Lower lobe of right lung (tissue), 2 donors: ENCODE measurements around the gene SLC52A3. TPM values are rescaled to one million over a fixed set of nuclear protein-coding genes. Genes with fewer than 3 reads are reported as not detected.
A peak's percentile ranks its signal among the peaks of the same experiment; 100 is the strongest.

ENCODE experiments used
- ATAC-seq, 2 donors: fragments of 200-7000 bp; cut with Tn5 transposase; one replicate each; pipeline ENCODE4 v1.9.1; 2020 to 2022; ENCODE audit warnings: mild to moderate bottlenecking in 2 of 2, moderate library complexity in 2 of 2
- DNase-seq: peaks from one replicate; pipeline ENCODE4 v3.0.0-alpha.2; 2020
- H3K27ac ChIP-seq: fragments of 200-600 bp; one replicate; pipeline ENCODE4 v1.8.0; 2022
- H3K27me3 ChIP-seq: fragments of 200-600 bp; one replicate; pipeline ENCODE4 v1.8.0; 2022; ENCODE audit warnings: low read depth
- H3K36me3 ChIP-seq: fragments of 200-600 bp; one replicate; pipeline ENCODE4 v1.8.0; 2022; ENCODE audit warnings: mild to moderate bottlenecking
- H3K4me1 ChIP-seq: fragments of 200-600 bp; one replicate; pipeline ENCODE4 v1.8.0; 2022
- H3K4me3 ChIP-seq: fragments of 200-600 bp; one replicate; pipeline ENCODE4 v1.8.0; 2022; ENCODE audit warnings: mild to moderate bottlenecking
- H3K9me3 ChIP-seq: fragments of 200-600 bp; one replicate; pipeline ENCODE4 v1.8.0; 2022
- CTCF ChIP-seq: fragments of 200-600 bp; IDR thresholded peaks from one replicate; pipeline ENCODE4 v1.8.0; 2022; ENCODE audit warnings: antibody characterized with exemption, mild to moderate bottlenecking
- intact Hi-C: fragments of 100-400 bp; cut with DNase I; formaldehyde crosslinking; loops from one replicate; pipeline ENCODE4 v1.11.0; 2022
- total RNA-seq: library from RNA; stranded (reverse); fragmentation: NEBNext Ultra II Directional; extraction: Animal tissue kit (Norgen Biotek cat#: 25700); gene quantifications from one replicate; pipeline ENCODE4 v1.2.1, GENCODE V29; 2021
- donor health status: DM: no; HTN: yes; CAD: no; lungs with severe emphysema.

The SLC52A3 gene
- total RNA-seq, 1 donor from 2014 or later = 1.1 TPM

- ATAC-seq = no peak
- DNase-seq = no peak
- intact Hi-C loops = no loop called here
- TF ChIP-seq CTCF = no peak
- Histone ChIP-seq H3K27me3 (peaks cover 46% of the 10 kb centered on the region), H3K36me3 (no peaks in the 10 kb centered on the region), H3K4me3 (no peak overlapping the region), H3K27ac (no peak overlapping the region), H3K4me1 (peaks cover 5% of the 10 kb centered on the region), H3K9me3 (no peaks in the 10 kb centered on the region)
These were observed 46.4 kb downstream of the SLC52A3 start for GRCh38 chr20:721876-722275.

- H3K27ac ChIP-seq = no peak overlapping the region
- H3K27me3 ChIP-seq = peaks cover 26% of the 10 kb centered on the region
- H3K9me3 ChIP-seq = no peaks in the 10 kb centered on the region
- no peak for DNase-seq
- ATAC-seq = no peak
- TF ChIP-seq CTCF = no peak
- intact Hi-C loops = no loop called here
- H3K4me1 ChIP-seq = peaks cover 5% of the 10 kb centered on the region
- H3K36me3 ChIP-seq = no peaks in the 10 kb centered on the region
- H3K4me3 ChIP-seq = no peak overlapping the region
These were observed 48.5 kb downstream of the SLC52A3 start for GRCh38 chr20:719816-720215.

GRCh38 chr20:719068-719467, 49.2 kb downstream of the SLC52A3 start:
- ATAC-seq (no peak), DNase-seq (no peak)
- H3K36me3 ChIP-seq = no peaks in the 10 kb centered on the region
- peaks cover 4% of the 10 kb centered on the region for H3K4me1 ChIP-seq
- intact Hi-C loops = no loop called here
- no peak for TF ChIP-seq CTCF
- peaks cover under 1% of the 10 kb centered on the region for H3K9me3 ChIP-seq
- H3K27me3 ChIP-seq = peaks cover 25% of the 10 kb centered on the region
- no peak overlapping the region for H3K4me3 ChIP-seq
- H3K27ac ChIP-seq = no peak overlapping the region

GRCh38 chr20:717832-718231, 50.5 kb downstream of the SLC52A3 start:
- intact Hi-C loops = no loop called here
- peak; percentile 55 for DNase-seq
- Histone ChIP-seq H3K27ac (no peak overlapping the region), H3K4me1 (no peaks in the 10 kb centered on the region), H3K9me3 (peaks cover 11% of the 10 kb centered on the region), H3K27me3 (peaks cover 14% of the 10 kb centered on the region), H3K36me3 (no peaks in the 10 kb centered on the region), H3K4me3 (no peak overlapping the region)
- ATAC-seq = peak in 1 of 2 donors; percentile 54
- no peak for TF ChIP-seq CTCF

- H3K27me3 ChIP-seq = peaks cover 12% of the 10 kb centered on the region
- H3K4me3 ChIP-seq = no peak overlapping the region
These were observed 51.0 kb downstream of the SLC52A3 start for GRCh38 chr20:717271-717670.

More at GRCh38 chr20:717271-717670, 51.0 kb downstream of the SLC52A3 start:
- Histone ChIP-seq H3K9me3 (peaks cover 11% of the 10 kb centered on the region), H3K4me1 (no peaks in the 10 kb centered on the region), H3K36me3 (no peaks in the 10 kb centered on the region), H3K27ac (no peak overlapping the region)
- no peak for TF ChIP-seq CTCF
- no peak for DNase-seq
- intact Hi-C loops = no loop called here
- no peak for ATAC-seq
